Measurements from ENCODE around the gene SMPD1.

GRCh38 chr11:6357222-6357621 is 33.1 kb upstream of the SMPD1 start:
- TF ChIP-seq CTCF (IDR thresholded peaks at IDR 0.05; ENCODE audit: insufficient read depth, low read depth, low read length) (no peak), EZH2 (IDR thresholded peaks at IDR 0.05; ENCODE audit: insufficient read depth, low read length) (no peak)
